ENCODE data around the gene PRDM4. TPM values are rescaled to one million over a fixed set of nuclear protein-coding genes. Genes with fewer than 3 reads are reported as not detected.
A peak's percentile ranks its signal among the peaks of the same experiment; 100 is the strongest.

Gene PRDM4
- polyA plus RNA-seq, 2 of the 4 experiments (the other 2 are of a cell fraction), result 14.6 to 31.6 TPM

DNA sequence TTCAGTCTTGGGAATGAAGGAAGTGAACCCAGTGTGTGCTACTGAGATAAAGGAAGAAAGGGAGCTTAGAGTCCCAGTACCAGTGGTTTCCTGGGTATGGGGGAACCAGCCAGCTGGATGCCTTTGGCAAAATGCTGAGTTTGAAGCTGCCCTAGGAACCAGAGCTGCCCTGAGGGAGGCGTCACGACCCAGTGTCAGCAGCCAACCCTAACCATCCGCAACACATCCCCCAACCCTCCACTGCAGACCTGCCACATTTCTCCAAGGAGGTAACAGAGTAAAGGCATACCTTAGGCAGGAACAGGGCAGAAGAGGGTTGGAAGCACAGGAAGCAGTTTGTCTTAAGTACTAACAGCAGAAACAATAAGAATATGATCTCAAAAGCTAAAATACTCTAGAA, 28.6 kb downstream of the PRDM4 start (continued):
- TF ChIP-seq, protein P1, sequence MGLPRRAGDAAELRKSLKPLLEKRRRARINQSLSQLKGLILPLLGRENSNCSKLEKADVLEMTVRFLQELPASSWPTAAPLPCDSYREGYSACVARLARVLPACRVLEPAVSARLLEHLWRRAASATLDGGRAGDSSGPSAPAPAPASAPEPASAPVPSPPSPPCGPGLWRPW (IDR thresholded peaks at IDR 0.05), result no peak
- TF ChIP-seq NFE2L2 (conservative IDR thresholded peaks at IDR 0.05; ENCODE audit: low read length) (no peak), POLR2A (IDR thresholded peaks at IDR 0.05; ENCODE audit: low read length) (no peak), JUNB (IDR thresholded peaks at IDR 0.05) (no peak)
- TF ChIP-seq, protein P2, sequence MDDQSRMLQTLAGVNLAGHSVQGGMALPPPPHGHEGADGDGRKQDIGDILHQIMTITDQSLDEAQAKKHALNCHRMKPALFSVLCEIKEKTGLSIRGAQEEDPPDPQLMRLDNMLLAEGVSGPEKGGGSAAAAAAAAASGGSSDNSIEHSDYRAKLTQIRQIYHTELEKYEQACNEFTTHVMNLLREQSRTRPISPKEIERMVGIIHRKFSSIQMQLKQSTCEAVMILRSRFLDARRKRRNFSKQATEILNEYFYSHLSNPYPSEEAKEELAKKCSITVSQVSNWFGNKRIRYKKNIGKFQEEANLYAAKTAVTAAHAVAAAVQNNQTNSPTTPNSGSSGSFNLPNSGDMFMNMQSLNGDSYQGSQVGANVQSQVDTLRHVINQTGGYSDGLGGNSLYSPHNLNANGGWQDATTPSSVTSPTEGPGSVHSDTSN (IDR thresholded peaks at IDR 0.05), result no peak

DNA sequence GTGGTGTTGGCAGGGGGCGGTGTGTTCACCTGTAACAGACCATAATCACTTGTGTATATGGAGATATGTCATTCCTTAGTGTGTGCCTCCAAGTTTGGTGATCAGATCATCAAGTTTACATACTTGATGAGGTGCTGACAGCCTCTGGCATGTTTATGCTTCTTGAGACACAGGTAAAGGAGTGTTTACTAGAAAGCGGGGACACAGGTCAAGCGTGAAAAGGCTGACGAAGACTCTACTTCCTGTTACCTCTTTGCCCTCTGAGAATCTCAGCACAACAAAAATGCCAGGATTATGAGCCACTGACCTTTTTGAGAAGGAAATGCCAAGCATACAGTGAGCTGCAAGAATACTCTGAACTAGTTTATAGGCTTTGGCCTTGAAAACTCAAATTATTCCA, 29.6 kb downstream of the PRDM4 start:
- no peak overlapping the region for H3K4me3 ChIP-seq
- peak in 1 of 2 experiments; percentile 27; a peak in 2 of 6 replicates for ATAC-seq
- no peak overlapping the region for H3K4me2 ChIP-seq
- H3K27ac ChIP-seq, result no peak overlapping the region
- H3K4me1 ChIP-seq, result no peaks in the 10 kb centered on the region
- WGBS (ENCODE audit: missing lambda C conversion rate), result 96% methylated on average over 4 of the region's 4 CpGs
- TF ChIP-seq ZC3H11A (IDR thresholded peaks at IDR 0.05) (no peak), RNF2 (IDR thresholded peaks at IDR 0.05; ENCODE audit: borderline replicate concordance, low read depth) (no peak), KDM5A (IDR thresholded peaks at IDR 0.05) (no peak), HDAC2 (IDR thresholded peaks at IDR 0.05) (no peak), FOXS1 (CRISPR knock-in tag; IDR thresholded peaks at IDR 0.05) (no peak), MYC (IDR thresholded peaks at IDR 0.05; ENCODE audit: borderline replicate concordance, low read length) (no peak), RFX5 (IDR thresholded peaks at IDR 0.05) (no peak), NPAS2 (CRISPR knock-in tag; IDR thresholded peaks at IDR 0.05; ENCODE audit: borderline replicate concordance) (no peak), CHD4 (IDR thresholded peaks at IDR 0.05; ENCODE audit: borderline replicate concordance) (no peak), TP53 (CRISPR knock-in tag; IDR thresholded peaks at IDR 0.05) (no peak), PHF8 (IDR thresholded peaks at IDR 0.05; ENCODE audit: borderline replicate concordance, low read depth) (no peak)
- DNase-seq (ENCODE audit: low read depth in 1 of 2, low spot score in 1 of 2), result no peak
- POLR2A ChIA-PET, result no interaction called here
- FAIRE-seq, result no peak
- H3K9me3 ChIP-seq, result no peaks in the 10 kb centered on the region
- CTCF ChIA-PET, result no interaction called here

- no peak for FAIRE-seq
- Histone ChIP-seq H3K4me3 (no peak overlapping the region), H3K27ac (no peak overlapping the region), H3K9me3 (no peaks in the 10 kb centered on the region), H3K4me1 (no peaks in the 10 kb centered on the region), H3K4me2 (no peak overlapping the region)
- ChIA-PET CTCF (interaction anchor here (0.7 kb wide), 1 partner anchor 105 kb away, joined by 3 read pairs; no protein-coding TSS in a partner anchor), POLR2A (no interaction called here)
- 83% methylated on average over 4 of the region's 4 CpGs for WGBS (ENCODE audit: missing lambda C conversion rate)
- ATAC-seq, result peak; percentile 44 to 58; a peak in 4 of 6 replicates
- no peak for DNase-seq (ENCODE audit: low read depth in 1 of 2, low spot score in 1 of 2)
- TF ChIP-seq EHF (CRISPR knock-in tag; IDR thresholded peaks at IDR 0.05) (no peak), EP300 (IDR thresholded peaks at IDR 0.05) (no peak), TFCP2L1 (CRISPR knock-in tag; IDR thresholded peaks at IDR 0.05) (no peak), BHLHE40 (IDR thresholded peaks at IDR 0.05; ENCODE audit: low read depth, low read length) (no peak), RCOR1 (IDR thresholded peaks at IDR 0.05; ENCODE audit: low read depth, low read length) (no peak), ATOH8 (CRISPR knock-in tag; IDR thresholded peaks at IDR 0.05; ENCODE audit: low read depth) (no peak), HDAC2 (IDR thresholded peaks at IDR 0.05) (no peak), CHD2 (IDR thresholded peaks at IDR 0.05; ENCODE audit: low read length, partially characterized antibody) (no peak), NR3C1 (IDR thresholded peaks at IDR 0.05) (no peak), MYC (IDR thresholded peaks at IDR 0.05; ENCODE audit: borderline replicate concordance, low read length) (no peak), ZFP36 (IDR thresholded peaks at IDR 0.05; ENCODE audit: borderline replicate concordance, partially characterized antibody) (no peak), BCL3 (IDR thresholded peaks at IDR 0.05) (no peak), ZC3H11A (IDR thresholded peaks at IDR 0.05) (no peak), SMC3 (IDR thresholded peaks at IDR 0.05) (no peak)
- TF ChIP-seq, protein P3, sequence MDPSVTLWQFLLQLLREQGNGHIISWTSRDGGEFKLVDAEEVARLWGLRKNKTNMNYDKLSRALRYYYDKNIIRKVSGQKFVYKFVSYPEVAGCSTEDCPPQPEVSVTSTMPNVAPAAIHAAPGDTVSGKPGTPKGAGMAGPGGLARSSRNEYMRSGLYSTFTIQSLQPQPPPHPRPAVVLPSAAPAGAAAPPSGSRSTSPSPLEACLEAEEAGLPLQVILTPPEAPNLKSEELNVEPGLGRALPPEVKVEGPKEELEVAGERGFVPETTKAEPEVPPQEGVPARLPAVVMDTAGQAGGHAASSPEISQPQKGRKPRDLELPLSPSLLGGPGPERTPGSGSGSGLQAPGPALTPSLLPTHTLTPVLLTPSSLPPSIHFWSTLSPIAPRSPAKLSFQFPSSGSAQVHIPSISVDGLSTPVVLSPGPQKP (IDR thresholded peaks at IDR 0.05; ENCODE audit: low read depth, low read length), result no peak
- TF ChIP-seq, protein P4, sequence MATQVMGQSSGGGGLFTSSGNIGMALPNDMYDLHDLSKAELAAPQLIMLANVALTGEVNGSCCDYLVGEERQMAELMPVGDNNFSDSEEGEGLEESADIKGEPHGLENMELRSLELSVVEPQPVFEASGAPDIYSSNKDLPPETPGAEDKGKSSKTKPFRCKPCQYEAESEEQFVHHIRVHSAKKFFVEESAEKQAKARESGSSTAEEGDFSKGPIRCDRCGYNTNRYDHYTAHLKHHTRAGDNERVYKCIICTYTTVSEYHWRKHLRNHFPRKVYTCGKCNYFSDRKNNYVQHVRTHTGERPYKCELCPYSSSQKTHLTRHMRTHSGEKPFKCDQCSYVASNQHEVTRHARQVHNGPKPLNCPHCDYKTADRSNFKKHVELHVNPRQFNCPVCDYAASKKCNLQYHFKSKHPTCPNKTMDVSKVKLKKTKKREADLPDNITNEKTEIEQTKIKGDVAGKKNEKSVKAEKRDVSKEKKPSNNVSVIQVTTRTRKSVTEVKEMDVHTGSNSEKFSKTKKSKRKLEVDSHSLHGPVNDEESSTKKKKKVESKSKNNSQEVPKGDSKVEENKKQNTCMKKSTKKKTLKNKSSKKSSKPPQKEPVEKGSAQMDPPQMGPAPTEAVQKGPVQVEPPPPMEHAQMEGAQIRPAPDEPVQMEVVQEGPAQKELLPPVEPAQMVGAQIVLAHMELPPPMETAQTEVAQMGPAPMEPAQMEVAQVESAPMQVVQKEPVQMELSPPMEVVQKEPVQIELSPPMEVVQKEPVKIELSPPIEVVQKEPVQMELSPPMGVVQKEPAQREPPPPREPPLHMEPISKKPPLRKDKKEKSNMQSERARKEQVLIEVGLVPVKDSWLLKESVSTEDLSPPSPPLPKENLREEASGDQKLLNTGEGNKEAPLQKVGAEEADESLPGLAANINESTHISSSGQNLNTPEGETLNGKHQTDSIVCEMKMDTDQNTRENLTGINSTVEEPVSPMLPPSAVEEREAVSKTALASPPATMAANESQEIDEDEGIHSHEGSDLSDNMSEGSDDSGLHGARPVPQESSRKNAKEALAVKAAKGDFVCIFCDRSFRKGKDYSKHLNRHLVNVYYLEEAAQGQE (IDR thresholded peaks at IDR 0.05), result no peak
Measured at GRCh38 chr12:107730618-107731341, 30.2 kb downstream of the PRDM4 start.

All from A549 (cell line).